Measurements from ENCODE around the gene VSIG2.

DNA sequence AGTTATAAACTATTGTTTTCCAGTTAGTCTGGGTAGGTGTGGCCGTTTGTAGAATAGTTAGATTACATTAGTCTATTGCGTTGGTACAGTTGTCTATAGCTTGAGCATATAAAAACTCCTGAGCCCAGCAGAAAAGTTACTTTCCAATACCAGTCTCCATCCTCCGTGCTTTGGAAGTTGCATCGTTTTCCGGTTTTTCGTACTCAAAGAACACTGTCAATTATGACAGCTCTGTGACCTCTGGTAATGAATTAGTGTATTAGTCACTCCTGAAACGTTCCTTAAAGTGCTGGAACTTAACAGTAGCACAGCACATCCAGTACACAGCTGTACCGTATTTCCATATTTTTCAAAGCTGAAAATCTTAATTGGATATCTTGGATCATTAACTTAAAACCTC lies 49.0 kb upstream of the VSIG2 start:
- no peak for TF ChIP-seq CTCF (IDR thresholded peaks at IDR 0.05)
- no peak for TF ChIP-seq EP300 (IDR thresholded peaks at IDR 0.05)
